Measurements from ENCODE around the gene CETN3.

CETN3 gene

GRCh38 chr5:90368454-90369246, 40.9 kb downstream of the CETN3 start:
- no peak overlapping the region for H3K27ac ChIP-seq
- no peak for DNase-seq (ENCODE audit: low spot score)
- no peak for TF ChIP-seq CTCF (IDR thresholded peaks at IDR 0.05)
- H3K4me3 ChIP-seq: no peak overlapping the region

- DNase-seq (ENCODE audit: low spot score): no peak
- no peak for TF ChIP-seq CTCF (IDR thresholded peaks at IDR 0.05)
- Histone ChIP-seq H3K4me3 (no peak overlapping the region), H3K27ac (no peak overlapping the region)
Observed at GRCh38 chr5:90367879-90368278, 41.7 kb downstream of the CETN3 start.

- DNase-seq (ENCODE audit: low spot score): no peak
- no peak for TF ChIP-seq CTCF (IDR thresholded peaks at IDR 0.05)
- Histone ChIP-seq H3K27ac (no peak overlapping the region), H3K4me3 (no peak overlapping the region)
Observed at GRCh38 chr5:90366948-90367347, 42.6 kb downstream of the CETN3 start.

- no peak for DNase-seq (ENCODE audit: low spot score)
- Histone ChIP-seq H3K27ac (no peak overlapping the region), H3K4me3 (no peak overlapping the region)
- no peak for TF ChIP-seq CTCF (IDR thresholded peaks at IDR 0.05)
Observed at GRCh38 chr5:90365328-90365727, 44.2 kb downstream of the CETN3 start.

GRCh38 chr5:90359073-90359920, 50.3 kb downstream of the CETN3 start:
- H3K4me3 ChIP-seq: no peak overlapping the region
- DNase-seq (ENCODE audit: low spot score): no peak
- H3K27ac ChIP-seq: no peak overlapping the region
- no peak for TF ChIP-seq CTCF (IDR thresholded peaks at IDR 0.05)

GRCh38 chr5:90356622-90357021, 52.9 kb downstream of the CETN3 start:
- H3K27ac ChIP-seq: no peak overlapping the region
- TF ChIP-seq CTCF (IDR thresholded peaks at IDR 0.05): no peak
- DNase-seq (ENCODE audit: low spot score): no peak
- H3K4me3 ChIP-seq: no peak overlapping the region

All from coronary artery (tissue), 2 donors.